Body of pancreas (tissue), 4 donors: ENCODE results near the gene HAPLN2. TPM values are rescaled to one million over a fixed set of nuclear protein-coding genes. Genes with fewer than 3 reads are reported as not detected.

Experiments used
- ATAC-seq: fragments of 150-250 bp; one replicate; pipeline ENCODE4 v1.9.1; 2016
- DNase-seq, 4 donors: peaks; one replicate each; pipeline ENCODE4 v3.0.0-alpha.2; 2019
- H3K27ac ChIP-seq, 4 donors: fragments of 200-600 bp; sonication (generic); 1 replicate in 3 of 4; 2 replicates in 1 of 4; pipeline versions ENCODE4 v1.5.1 to v1.6.1; 2016 to 2019; ENCODE audit warnings: mild to moderate bottlenecking in 1 of 4, mixed read lengths in 1 of 4, moderate library complexity in 1 of 4
- H3K27me3 ChIP-seq, 2 donors: fragments of 200-600 bp; sonication (generic); one replicate each; pipeline ENCODE4 v1.6.0; 2016; ENCODE audit warnings: mild to moderate bottlenecking in 1 of 2
- H3K36me3 ChIP-seq, 2 donors: fragments of 200-600 bp; sonication (generic); replicated peaks in 1 of 2; 2 replicates each; pipeline ENCODE4 v1.5.1; 2016; ENCODE audit warnings: low read depth in 2 of 2; ENCODE audit not compliant: insufficient read depth in 1 of 2
- H3K4me1 ChIP-seq: fragments of 200-600 bp; sonication (generic); one replicate; pipeline ENCODE4 v1.6.0; 2016
- H3K4me3 ChIP-seq, 2 donors: fragments of 200-600 bp; sonication (generic); 1 replicate in 1 of 2; 2 replicates in 1 of 2; pipeline ENCODE4 v1.5.1; 2016 to 2019
- H3K9me3 ChIP-seq, 3 donors: fragments of 200-600 bp; sonication (generic); 1 replicate in 2 of 3; 2 replicates in 1 of 3; pipeline ENCODE4 v1.5.1; 2016
- POLR2A ChIP-seq, 3 donors: fragments of 450-650 bp; IDR thresholded peaks; one replicate each; pipeline ENCODE4 v1.6.1; 2016; ENCODE audit warnings: antibody characterized with exemption in 3 of 3, mild to moderate bottlenecking in 2 of 3
- WGBS, 2 donors: methylation state at CpG; one replicate each; pipeline ENCODE4 v1.1.5; 2017; 5-methylcytosine and 5-hydroxymethylcytosine counted together
- intact Hi-C: fragments of 100-400 bp; cut with DNase I; formaldehyde crosslinking; loops from one replicate; pipeline ENCODE4 v1.15.1; 2023
- total RNA-seq, 2 donors: library from RNA; depleted of rRNA; stranded (reverse); fragments of >200 nt; gene quantifications; one replicate each; pipeline ENCODE4 v1.1.0, GENCODE V29; 2016
- TF ChIP-seq, protein P1 (sequence below), 7 experiments: fragments of 450-650 bp in 4 of 7; fragments of 200-600 bp in 3 of 7; sonication (generic) in 3 of 7; IDR thresholded peaks; one replicate each; pipeline ENCODE4 v1.5.1; 2016 to 2019; ENCODE audit warnings: antibody characterized with exemption in 7 of 7

The HAPLN2 gene
- total RNA-seq, 2 donors from 2014 or later = not detected

DNA sequence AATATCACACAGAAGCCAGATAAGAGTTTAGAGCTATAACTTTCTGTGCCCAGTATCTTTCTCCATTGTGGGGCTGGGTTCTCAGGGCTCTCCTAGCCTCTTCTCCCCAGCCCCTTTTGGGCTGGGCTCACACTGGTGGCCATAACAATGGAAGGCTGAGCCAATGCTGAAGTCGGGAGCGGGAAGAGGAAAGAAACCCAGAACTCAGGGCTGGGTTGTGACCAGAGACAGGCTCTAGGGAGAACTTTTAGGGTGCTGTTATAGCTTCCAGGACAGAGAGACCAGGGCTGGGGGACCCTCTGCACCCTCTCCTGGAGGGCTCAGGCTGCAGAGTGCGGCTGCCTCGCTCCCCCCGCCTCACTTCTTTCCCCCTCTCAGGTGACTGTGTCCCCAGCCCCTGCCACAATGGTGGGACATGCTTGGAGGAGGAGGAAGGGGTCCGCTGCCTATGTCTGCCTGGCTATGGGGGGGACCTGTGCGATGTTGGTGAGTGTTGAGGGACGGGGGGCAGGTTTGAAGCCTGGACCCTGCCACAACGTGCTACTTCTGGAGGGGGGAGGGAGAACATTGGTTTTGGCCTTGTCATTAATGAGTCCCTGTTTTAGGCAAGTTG lies 36.8 kb downstream of the HAPLN2 start:
- Histone ChIP-seq H3K36me3 (no peaks in the 10 kb centered on the region), H3K4me1 (peaks cover 34% of the 10 kb centered on the region), H3K27ac (no peak overlapping the region), H3K4me3 (no peak overlapping the region), H3K9me3 (no peaks in the 10 kb centered on the region), H3K27me3 (peaks cover 0 to 13% of the 10 kb centered on the region in 2 donors)
- DNase-seq (no peak), ATAC-seq (no peak)
- WGBS, 2 donors = 50 to 58% methylated on average over 9 of the region's 9 CpGs
- TF ChIP-seq POLR2A (IDR thresholded peaks at IDR 0.05) = no peak
- TF ChIP-seq, protein P1, sequence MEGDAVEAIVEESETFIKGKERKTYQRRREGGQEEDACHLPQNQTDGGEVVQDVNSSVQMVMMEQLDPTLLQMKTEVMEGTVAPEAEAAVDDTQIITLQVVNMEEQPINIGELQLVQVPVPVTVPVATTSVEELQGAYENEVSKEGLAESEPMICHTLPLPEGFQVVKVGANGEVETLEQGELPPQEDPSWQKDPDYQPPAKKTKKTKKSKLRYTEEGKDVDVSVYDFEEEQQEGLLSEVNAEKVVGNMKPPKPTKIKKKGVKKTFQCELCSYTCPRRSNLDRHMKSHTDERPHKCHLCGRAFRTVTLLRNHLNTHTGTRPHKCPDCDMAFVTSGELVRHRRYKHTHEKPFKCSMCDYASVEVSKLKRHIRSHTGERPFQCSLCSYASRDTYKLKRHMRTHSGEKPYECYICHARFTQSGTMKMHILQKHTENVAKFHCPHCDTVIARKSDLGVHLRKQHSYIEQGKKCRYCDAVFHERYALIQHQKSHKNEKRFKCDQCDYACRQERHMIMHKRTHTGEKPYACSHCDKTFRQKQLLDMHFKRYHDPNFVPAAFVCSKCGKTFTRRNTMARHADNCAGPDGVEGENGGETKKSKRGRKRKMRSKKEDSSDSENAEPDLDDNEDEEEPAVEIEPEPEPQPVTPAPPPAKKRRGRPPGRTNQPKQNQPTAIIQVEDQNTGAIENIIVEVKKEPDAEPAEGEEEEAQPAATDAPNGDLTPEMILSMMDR (IDR thresholded peaks at IDR 0.05) = no peak
- intact Hi-C loops = loop anchor here (5.0 kb wide), 1 partner anchor 34 kb away; no protein-coding TSS in a partner anchor

DNA sequence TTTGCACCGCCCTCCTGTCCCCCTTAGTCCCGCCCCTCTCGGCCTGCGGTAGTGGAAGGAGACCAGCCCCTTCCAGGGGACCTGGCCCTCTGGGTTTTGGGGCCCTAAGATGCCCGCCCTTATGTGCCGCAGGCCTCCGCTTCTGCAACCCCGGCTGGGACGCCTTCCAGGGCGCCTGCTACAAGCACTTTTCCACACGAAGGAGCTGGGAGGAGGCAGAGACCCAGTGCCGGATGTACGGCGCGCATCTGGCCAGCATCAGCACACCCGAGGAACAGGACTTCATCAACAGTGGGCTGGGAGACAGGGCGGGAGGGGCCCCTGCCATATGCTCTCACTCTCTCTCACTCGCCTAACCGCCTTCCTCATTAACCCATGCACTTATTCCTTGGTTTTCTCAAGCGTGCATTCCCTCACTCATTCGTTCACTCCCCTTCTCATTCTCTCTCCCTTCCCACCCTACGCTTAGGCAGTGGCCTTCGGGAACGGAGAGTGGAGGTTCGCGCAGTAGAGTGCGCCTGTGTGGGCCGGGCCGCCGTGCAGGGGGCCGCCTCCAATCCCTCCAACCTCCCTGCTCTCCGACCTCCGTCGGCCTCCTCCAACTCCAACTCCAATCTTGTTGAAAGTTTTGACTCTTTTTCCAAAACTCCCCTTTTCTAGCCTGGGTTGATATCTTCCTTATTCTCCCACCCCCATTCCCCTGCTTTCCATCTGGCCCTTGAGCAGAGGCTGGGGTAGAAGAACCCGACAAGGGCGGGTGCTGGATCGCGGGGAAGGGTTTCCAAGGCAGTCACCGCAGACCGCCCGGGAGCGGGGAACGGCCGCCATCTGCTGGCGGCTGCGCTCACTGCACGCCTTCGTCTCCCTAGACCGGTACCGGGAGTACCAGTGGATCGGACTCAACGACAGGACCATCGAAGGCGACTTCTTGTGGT lies 37.9 kb downstream of the HAPLN2 start:
- Histone ChIP-seq H3K36me3 (no peaks in the 10 kb centered on the region), H3K27me3 (peaks cover 0 to 13% of the 10 kb centered on the region in 2 donors), H3K4me1 (peaks cover 44% of the 10 kb centered on the region), H3K27ac (no peak overlapping the region), H3K9me3 (no peaks in the 10 kb centered on the region), H3K4me3 (no peak overlapping the region)
- ATAC-seq (peak; percentile 53), DNase-seq (peak; percentile 68 to 80 (median 78))
- intact Hi-C loops = loop anchor here (5.0 kb wide), 1 partner anchor 35 kb away; no protein-coding TSS in a partner anchor
- no peak for TF ChIP-seq POLR2A (IDR thresholded peaks at IDR 0.05)
- TF ChIP-seq, protein P1 (IDR thresholded peaks at IDR 0.05) = peak; percentile 91 to 97 (median 94)
- 3 to 4% methylated on average over 46 to 54 of the region's 54 CpGs for WGBS, 2 donors

DNA sequence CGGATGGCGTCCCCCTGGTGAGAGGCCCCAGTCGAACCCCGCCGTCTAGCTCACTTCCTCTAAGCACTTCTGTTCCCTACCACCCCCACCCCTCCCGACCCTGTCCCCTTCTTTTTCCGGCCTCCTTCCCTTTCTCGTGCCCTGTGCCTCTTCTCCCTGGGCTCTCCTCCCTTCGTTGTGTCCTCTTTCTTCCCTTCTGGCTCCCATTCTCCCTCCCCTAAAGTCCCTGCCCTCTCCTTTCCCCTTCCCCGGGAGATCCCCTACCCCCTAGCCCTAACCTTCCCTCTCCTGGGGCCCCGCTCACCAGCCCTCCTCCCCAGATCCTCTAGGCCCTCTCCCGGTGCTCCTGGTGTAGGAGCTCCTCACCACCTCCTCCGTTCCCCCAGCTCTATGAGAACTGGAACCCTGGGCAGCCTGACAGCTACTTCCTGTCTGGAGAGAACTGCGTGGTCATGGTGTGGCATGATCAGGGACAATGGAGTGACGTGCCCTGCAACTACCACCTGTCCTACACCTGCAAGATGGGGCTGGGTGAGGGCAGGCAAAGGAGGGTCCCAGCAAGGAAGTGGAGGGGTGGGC lies 38.6 kb downstream of the HAPLN2 start:
- peaks cover 50% of the 10 kb centered on the region for H3K4me1 ChIP-seq
- intact Hi-C loops = loop anchor here (5.0 kb wide), 1 partner anchor 36 kb away; no protein-coding TSS in a partner anchor

DNA sequence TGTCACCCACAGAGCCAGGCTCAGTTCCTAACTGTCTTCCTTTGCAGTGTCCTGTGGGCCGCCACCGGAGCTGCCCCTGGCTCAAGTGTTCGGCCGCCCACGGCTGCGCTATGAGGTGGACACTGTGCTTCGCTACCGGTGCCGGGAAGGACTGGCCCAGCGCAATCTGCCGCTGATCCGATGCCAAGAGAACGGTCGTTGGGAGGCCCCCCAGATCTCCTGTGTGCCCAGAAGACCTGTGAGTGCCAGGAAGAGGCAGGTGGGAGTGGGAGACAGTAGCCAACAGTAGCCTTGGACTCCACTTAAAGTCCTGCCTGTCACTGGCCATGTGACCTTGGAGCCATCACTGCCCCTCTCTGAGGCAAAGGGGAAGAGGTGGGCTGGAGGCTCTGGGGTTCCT lies 39.3 kb downstream of the HAPLN2 start:
- Histone ChIP-seq H3K4me1 (peaks cover 50% of the 10 kb centered on the region), H3K4me3 (no peak overlapping the region), H3K27ac (no peak overlapping the region), H3K9me3 (no peaks in the 10 kb centered on the region), H3K36me3 (no peaks in the 10 kb centered on the region), H3K27me3 (peaks cover 0 to 13% of the 10 kb centered on the region in 2 donors)
- WGBS, 2 donors = 71 to 82% methylated on average over 9 to 14 of the region's 14 CpGs
- no peak for DNase-seq
- intact Hi-C loops = loop anchor here (5.0 kb wide), 1 partner anchor 36 kb away; no protein-coding TSS in a partner anchor
- TF ChIP-seq, protein P1 (IDR thresholded peaks at IDR 0.05) = no peak
- TF ChIP-seq POLR2A (IDR thresholded peaks at IDR 0.05) = no peak
- no peak for ATAC-seq

More for the DNA sequence above, 38.6 kb downstream of the HAPLN2 start:
- no peak overlapping the region for H3K27ac ChIP-seq
- WGBS, 2 donors = 6 to 20% methylated on average over 13 to 14 of the region's 15 CpGs
- ATAC-seq (no peak), DNase-seq (no peak)
- TF ChIP-seq, protein P1 (IDR thresholded peaks at IDR 0.05) = no peak
- no peak for TF ChIP-seq POLR2A (IDR thresholded peaks at IDR 0.05)
- H3K4me3 ChIP-seq = no peak overlapping the region
- peaks cover 0 to 13% of the 10 kb centered on the region in 2 donors for H3K27me3 ChIP-seq
- H3K9me3 ChIP-seq = no peaks in the 10 kb centered on the region
- H3K36me3 ChIP-seq = no peaks in the 10 kb centered on the region
